MCF 10A (cell line): ENCODE measurements around the gene ATOH1. TPM values are rescaled to one million over a fixed set of nuclear protein-coding genes. Genes with fewer than 3 reads are reported as not detected.

ENCODE experiments used
- BruUV-seq: library from RNA; stranded (reverse); fragments of 400-500 nt; replicated peaks from 2 replicates; lab custom pipeline; 2021; lab: Mats Ljungman, UMichigan
- CTCF ChIA-PET: fragments of 300-600 bp; sonication (Branson Sonifier 250); formaldehyde crosslinking; extraction: SDS; loops from one replicate; lab custom pipeline; 2021; ENCODE audit warnings: antibody characterized with exemption, inconsistent platforms; lab: Yijun Ruan, JAX
- POLR2A ChIA-PET: fragments of 300-600, 350-650 bp; sonication (Branson Sonifier 250); formaldehyde crosslinking; extraction: SDS; loops from one replicate; lab custom pipeline; 2020; ENCODE audit warnings: antibody characterized with exemption, inconsistent platforms; lab: Yijun Ruan, JAX
- DNase-seq: peaks from one replicate; pipeline ENCODE4 v3.0.0-alpha.2; 2018; ENCODE audit not compliant: unreplicated experiment
- H3K27ac Mint-ChIP-seq: one replicate; pipeline ENCODE4 v1.8.0; 2022; ENCODE audit warnings: mild to moderate bottlenecking, low read depth, mixed read lengths; ENCODE audit not compliant: unreplicated experiment
- H3K27me3 Mint-ChIP-seq: one replicate; pipeline ENCODE4 v1.8.0; 2022; ENCODE audit warnings: mixed read lengths; ENCODE audit not compliant: insufficient read depth, unreplicated experiment
- H3K36me3 Mint-ChIP-seq: one replicate; pipeline ENCODE4 v1.8.0; 2022; ENCODE audit warnings: mild to moderate bottlenecking, moderate library complexity, mixed read lengths; ENCODE audit not compliant: insufficient read depth, unreplicated experiment
- H3K4me1 Mint-ChIP-seq: one replicate; pipeline ENCODE4 v1.8.0; 2022; ENCODE audit warnings: mixed read lengths; ENCODE audit not compliant: insufficient read depth, unreplicated experiment
- H3K4me3 Mint-ChIP-seq: one replicate; pipeline ENCODE4 v1.8.0; 2022; ENCODE audit warnings: mild to moderate bottlenecking, moderate library complexity, mixed read lengths; ENCODE audit not compliant: unreplicated experiment
- H3K9me3 Mint-ChIP-seq: one replicate; pipeline ENCODE4 v1.8.0; 2022; ENCODE audit warnings: mixed read lengths; ENCODE audit not compliant: unreplicated experiment
- intact Hi-C: fragments of 100-400 bp; cut with micrococcal nuclease; formaldehyde crosslinking; loops from 2 replicates; pipeline ENCODE4 v1.14.1; 2022
- total RNA-seq: library from RNA; stranded (reverse); gene quantifications from 2 replicates; pipeline ENCODE4 v1.2.3, GENCODE V29; 2022
- TF ChIP-seq, protein P1 (sequence below): fragments of 200-600 bp; IDR thresholded peaks from one replicate; pipeline ENCODE4 v1.8.0; 2022; ENCODE audit warnings: antibody characterized with exemption, mild to moderate bottlenecking; ENCODE audit not compliant: unreplicated experiment

ATOH1 gene
- total RNA-seq, 1 experiment from 2014 or later, result not detected

DNA sequence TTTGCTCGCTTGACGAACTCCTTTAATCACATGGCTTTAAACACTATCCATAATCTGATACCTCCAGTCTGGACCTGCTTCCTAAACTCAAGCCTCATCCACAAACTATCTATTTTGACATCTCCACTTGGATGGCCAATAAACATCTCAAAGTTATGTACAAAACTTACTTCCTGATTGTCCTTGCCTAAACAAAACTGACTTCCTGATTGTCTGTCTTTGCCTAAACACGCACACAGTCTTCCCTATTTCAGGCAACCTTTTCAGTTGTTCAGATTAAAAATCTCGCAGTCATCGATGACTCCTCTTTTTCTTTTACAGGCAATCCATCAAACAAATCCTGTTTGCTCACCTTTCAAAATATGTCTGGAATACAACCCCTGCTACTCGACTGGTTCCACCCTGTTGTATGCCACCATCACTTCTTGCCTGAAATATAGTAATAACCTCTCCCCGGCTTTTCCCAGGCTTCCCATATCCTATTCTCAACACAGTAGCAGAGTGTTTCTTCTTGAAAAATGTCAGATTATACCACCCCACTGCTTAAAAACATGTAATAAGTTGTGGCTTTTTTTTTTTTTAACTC, 39.0 kb downstream of the ATOH1 start:
- Mint-ChIP-seq H3K27me3 (no peaks in the 10 kb centered on the region), H3K4me3 (no peak overlapping the region), H3K4me1 (no peaks in the 10 kb centered on the region), H3K36me3 (no peaks in the 10 kb centered on the region), H3K9me3 (no peaks in the 10 kb centered on the region), H3K27ac (no peak overlapping the region)
- intact Hi-C loops, result no loop called here
- TF ChIP-seq, protein P1, sequence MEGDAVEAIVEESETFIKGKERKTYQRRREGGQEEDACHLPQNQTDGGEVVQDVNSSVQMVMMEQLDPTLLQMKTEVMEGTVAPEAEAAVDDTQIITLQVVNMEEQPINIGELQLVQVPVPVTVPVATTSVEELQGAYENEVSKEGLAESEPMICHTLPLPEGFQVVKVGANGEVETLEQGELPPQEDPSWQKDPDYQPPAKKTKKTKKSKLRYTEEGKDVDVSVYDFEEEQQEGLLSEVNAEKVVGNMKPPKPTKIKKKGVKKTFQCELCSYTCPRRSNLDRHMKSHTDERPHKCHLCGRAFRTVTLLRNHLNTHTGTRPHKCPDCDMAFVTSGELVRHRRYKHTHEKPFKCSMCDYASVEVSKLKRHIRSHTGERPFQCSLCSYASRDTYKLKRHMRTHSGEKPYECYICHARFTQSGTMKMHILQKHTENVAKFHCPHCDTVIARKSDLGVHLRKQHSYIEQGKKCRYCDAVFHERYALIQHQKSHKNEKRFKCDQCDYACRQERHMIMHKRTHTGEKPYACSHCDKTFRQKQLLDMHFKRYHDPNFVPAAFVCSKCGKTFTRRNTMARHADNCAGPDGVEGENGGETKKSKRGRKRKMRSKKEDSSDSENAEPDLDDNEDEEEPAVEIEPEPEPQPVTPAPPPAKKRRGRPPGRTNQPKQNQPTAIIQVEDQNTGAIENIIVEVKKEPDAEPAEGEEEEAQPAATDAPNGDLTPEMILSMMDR, result no peak
- ChIA-PET CTCF (no interaction called here), POLR2A (no interaction called here)
- no peak for DNase-seq
- BruUV-seq, result no TSS peak

DNA sequence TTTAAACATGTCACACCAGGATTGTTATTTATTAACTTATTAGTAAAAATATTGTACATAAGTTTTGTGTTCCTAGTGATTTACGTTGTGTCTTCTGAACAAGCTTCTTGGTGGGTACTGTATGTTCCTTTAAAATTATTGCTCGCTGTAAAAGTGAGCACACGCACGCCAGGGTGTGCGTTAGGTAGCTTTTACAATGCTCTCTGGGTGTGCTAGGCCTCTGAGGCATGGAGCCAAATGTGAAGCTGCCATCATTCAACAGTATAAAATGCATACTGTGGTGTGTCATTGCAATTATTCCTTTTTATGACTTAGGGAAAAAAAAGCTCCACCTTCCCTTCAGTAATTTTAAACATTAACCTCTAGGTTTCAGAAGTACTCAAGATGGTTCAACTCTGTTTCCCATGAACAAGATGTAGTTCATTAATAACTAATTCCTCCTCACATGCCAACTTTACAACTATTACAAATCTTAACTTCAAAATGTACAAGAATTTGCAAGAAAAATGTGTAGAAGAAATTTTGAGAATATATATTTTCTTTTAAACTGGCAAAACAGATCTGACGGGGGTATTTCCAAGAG, 42.4 kb downstream of the ATOH1 start:
- no peaks in the 10 kb centered on the region for H3K27me3 Mint-ChIP-seq
- no peak overlapping the region for H3K4me3 Mint-ChIP-seq
- intact Hi-C loops, result no loop called here
- BruUV-seq, result no TSS peak
- H3K9me3 Mint-ChIP-seq, result no peaks in the 10 kb centered on the region
- H3K27ac Mint-ChIP-seq, result no peak overlapping the region
- no peaks in the 10 kb centered on the region for H3K4me1 Mint-ChIP-seq
- TF ChIP-seq, protein P1, result no peak
- ChIA-PET POLR2A (no interaction called here), CTCF (no interaction called here)
- no peak for DNase-seq
- H3K36me3 Mint-ChIP-seq, result no peaks in the 10 kb centered on the region

DNA sequence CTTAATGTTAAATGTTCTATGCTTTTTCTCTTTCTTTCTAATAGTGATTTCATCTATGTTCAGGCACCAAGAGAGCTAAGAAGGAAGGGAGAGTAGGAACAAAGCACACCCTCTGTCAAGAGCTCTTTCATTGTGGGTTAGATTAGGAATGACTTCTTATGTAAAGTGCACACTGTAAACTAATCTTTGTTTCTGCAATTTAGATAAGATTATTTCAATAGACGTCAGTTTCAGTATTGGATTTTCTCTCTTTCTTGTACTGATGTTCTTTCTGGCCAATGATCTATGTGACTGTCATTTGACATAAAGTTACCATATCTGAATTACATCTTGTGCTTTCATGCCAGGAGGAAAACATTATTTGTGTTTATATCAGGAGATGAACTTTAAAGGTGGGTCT, 48.2 kb downstream of the ATOH1 start:
- Mint-ChIP-seq H3K9me3 (no peaks in the 10 kb centered on the region), H3K27ac (no peak overlapping the region), H3K4me1 (no peaks in the 10 kb centered on the region), H3K4me3 (no peak overlapping the region), H3K36me3 (no peaks in the 10 kb centered on the region), H3K27me3 (no peaks in the 10 kb centered on the region)
- intact Hi-C loops, result no loop called here
- TF ChIP-seq, protein P1, result no peak
- no TSS peak for BruUV-seq
- ChIA-PET CTCF (interaction anchor here (0.6 kb wide), 1 partner anchor 274 kb away, joined by 3 read pairs; no protein-coding TSS in a partner anchor), POLR2A (no interaction called here)
- no peak for DNase-seq

DNA sequence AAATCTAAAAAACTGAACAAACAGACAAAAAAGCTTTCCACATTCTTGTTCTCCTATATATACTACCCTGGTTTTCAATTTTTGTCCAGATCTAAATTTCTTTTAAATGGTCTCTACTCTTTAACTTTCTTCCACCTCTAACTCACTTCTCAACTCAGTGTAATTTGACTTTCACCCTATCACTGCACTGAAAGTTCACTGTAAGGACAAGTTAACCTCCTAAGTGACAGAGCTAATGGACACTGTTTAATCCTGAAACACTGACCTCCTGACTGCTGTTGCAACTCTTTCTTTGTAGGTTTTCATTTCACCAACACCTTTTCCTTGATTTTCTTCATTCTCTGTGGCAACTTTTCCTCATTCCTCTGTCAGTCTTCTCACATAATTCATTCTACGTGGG, 50.0 kb downstream of the ATOH1 start:
- TF ChIP-seq, protein P1, result no peak
- BruUV-seq, result no TSS peak
- Mint-ChIP-seq H3K27me3 (no peaks in the 10 kb centered on the region), H3K4me1 (no peaks in the 10 kb centered on the region), H3K27ac (no peak overlapping the region), H3K9me3 (no peaks in the 10 kb centered on the region), H3K4me3 (no peak overlapping the region), H3K36me3 (no peaks in the 10 kb centered on the region)
- intact Hi-C loops, result no loop called here
- ChIA-PET CTCF (interaction anchor here (0.6 kb wide), 1 partner anchor 64 kb away, joined by 3 read pairs; no protein-coding TSS in a partner anchor), POLR2A (no interaction called here)
- no peak for DNase-seq
